Measurements from ENCODE around the gene VWA8. TPM values are rescaled to one million over a fixed set of nuclear protein-coding genes. Genes with fewer than 3 reads are reported as not detected.

VWA8 gene
- total RNA-seq, 4 donors from 2014 or later, result 27.1 to 39.7 (median 30.4) TPM

GRCh38 chr13:41919741-41920487, 41.0 kb downstream of the VWA8 start:
- intact Hi-C loops (cut with DNase I), result no loop called here

DNA sequence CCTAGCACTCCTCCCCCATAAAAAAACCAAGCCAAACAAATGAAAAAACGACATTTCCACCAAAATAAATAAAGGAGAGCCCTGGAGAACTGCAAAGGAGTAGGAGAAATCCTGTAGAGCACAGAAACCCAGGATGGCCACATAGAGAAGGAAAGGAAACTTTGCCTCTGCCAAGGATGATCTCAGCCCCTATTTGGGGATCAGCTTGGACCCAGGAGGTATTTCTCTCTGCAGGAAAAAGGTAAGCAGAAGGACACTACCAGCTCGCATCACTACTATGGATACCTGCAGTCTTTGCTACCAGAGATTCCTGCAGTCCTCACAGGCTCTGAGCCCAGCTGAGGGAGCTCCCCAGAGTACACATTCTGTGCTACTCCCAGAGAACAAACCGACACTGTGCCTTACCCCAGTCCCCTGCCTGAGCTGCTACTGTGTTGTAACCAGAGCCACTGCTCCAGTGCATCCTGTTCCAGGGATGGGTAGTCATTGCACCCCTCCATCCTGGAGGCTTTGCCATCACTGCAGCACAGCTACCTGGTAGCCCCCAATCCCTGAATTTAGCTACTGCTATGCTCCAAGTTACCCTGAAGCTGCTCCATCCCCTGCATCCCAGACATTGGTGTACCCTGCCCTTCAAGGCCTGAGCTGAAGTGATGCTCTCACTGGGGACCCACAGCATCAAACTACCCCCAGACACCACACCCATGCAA, 41.7 kb downstream of the VWA8 start:
- no peak overlapping the region for H3K27ac ChIP-seq
- no peaks in the 10 kb centered on the region for H3K27me3 ChIP-seq
- intact Hi-C loops (cut with DNase I), result no loop called here
- H3K36me3 ChIP-seq, result no peaks in the 10 kb centered on the region
- H3K4me3 ChIP-seq (replicated peaks in 1 of 3), result no peak overlapping the region
- H3K9me3 ChIP-seq, result no peaks in the 10 kb centered on the region
- WGBS, 2 donors, result 50 to 53% methylated on average over 2 to 3 of the region's 3 CpGs
- DNase-seq, result no peak
- H3K4me1 ChIP-seq, result no peaks in the 10 kb centered on the region
- TF ChIP-seq, protein P1, sequence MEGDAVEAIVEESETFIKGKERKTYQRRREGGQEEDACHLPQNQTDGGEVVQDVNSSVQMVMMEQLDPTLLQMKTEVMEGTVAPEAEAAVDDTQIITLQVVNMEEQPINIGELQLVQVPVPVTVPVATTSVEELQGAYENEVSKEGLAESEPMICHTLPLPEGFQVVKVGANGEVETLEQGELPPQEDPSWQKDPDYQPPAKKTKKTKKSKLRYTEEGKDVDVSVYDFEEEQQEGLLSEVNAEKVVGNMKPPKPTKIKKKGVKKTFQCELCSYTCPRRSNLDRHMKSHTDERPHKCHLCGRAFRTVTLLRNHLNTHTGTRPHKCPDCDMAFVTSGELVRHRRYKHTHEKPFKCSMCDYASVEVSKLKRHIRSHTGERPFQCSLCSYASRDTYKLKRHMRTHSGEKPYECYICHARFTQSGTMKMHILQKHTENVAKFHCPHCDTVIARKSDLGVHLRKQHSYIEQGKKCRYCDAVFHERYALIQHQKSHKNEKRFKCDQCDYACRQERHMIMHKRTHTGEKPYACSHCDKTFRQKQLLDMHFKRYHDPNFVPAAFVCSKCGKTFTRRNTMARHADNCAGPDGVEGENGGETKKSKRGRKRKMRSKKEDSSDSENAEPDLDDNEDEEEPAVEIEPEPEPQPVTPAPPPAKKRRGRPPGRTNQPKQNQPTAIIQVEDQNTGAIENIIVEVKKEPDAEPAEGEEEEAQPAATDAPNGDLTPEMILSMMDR (IDR thresholded peaks at IDR 0.05), result no peak
- no peak for TF ChIP-seq POLR2A (IDR thresholded peaks at IDR 0.05)

More at GRCh38 chr13:41919741-41920487, 41.0 kb downstream of the VWA8 start:
- no peak for TF ChIP-seq POLR2A (IDR thresholded peaks at IDR 0.05)
- TF ChIP-seq, protein P1 (IDR thresholded peaks at IDR 0.05), result no peak
- 82 to 94% methylated on average over 3 to 5 of the region's 5 CpGs for WGBS, 2 donors
- Histone ChIP-seq H3K9me3 (no peaks in the 10 kb centered on the region), H3K36me3 (no peaks in the 10 kb centered on the region), H3K4me3 (replicated peaks in 1 of 3) (no peak overlapping the region), H3K27ac (no peak overlapping the region), H3K27me3 (no peaks in the 10 kb centered on the region), H3K4me1 (no peaks in the 10 kb centered on the region)
- DNase-seq, result no peak

DNA sequence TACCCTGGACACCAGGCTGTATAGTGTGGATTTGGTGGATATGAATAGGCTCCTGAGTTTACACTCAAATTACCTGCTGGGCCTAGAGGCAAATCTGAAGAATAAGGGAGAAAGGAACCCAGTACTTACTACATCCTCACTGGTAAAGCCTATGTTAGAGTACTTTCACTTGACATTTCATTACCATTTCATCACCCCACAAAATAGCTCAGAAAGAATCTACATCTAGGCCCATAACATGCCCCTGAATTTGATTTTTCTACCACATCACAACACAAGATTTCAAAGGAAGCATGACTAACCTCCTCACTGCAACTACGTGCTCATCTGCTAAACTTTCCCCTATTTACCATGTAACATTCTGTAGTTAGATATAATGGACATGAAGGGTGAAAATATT, 43.3 kb downstream of the VWA8 start:
- WGBS, 2 donors, result 84 to 93% methylated on average over 1 of the region's 1 CpG
- Histone ChIP-seq H3K4me1 (no peaks in the 10 kb centered on the region), H3K27me3 (no peaks in the 10 kb centered on the region), H3K9me3 (no peaks in the 10 kb centered on the region), H3K36me3 (no peaks in the 10 kb centered on the region), H3K4me3 (replicated peaks in 1 of 3) (no peak overlapping the region), H3K27ac (no peak overlapping the region)
- intact Hi-C loops (cut with DNase I), result no loop called here
- no peak for DNase-seq
- TF ChIP-seq, protein P1 (IDR thresholded peaks at IDR 0.05), result no peak
- TF ChIP-seq POLR2A (IDR thresholded peaks at IDR 0.05), result no peak

DNA sequence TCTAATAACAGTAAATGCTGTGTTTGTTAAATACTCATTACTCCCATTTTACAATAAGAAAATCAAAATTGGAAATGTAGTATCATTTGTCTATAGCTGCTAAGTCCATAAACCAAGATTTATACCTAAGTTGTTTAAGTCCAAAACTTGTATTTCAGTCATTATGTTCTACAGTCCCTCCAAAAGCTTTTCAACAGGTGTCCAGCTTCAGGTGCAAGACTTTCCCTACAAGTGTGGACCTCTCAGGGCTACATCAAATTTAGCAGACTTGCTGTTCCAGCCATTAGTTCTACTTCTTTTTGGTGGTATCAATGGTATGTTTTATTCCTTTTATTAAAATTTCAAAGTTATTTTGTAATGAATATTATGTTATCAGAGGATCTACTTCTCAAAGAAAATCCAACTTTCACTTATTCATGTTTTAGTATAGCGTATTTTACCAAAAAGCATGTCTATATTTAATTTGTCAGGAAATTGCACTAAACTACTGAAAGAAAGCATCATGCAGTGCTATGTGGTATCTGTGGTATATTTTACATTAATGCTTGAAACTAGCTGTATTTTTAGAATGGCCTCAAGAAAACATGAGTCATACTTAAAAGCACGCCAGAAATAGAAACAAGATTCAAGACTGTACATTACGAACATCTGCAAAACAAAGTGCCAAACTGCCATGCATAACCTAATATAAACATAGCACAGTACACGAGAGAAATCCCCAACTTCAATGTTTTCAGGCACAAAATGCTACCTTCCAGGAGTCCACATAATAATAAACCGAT, 44.5 kb downstream of the VWA8 start:
- intact Hi-C loops (cut with DNase I), result no loop called here
- DNase-seq, result no peak
- Histone ChIP-seq H3K36me3 (no peaks in the 10 kb centered on the region), H3K4me1 (no peaks in the 10 kb centered on the region), H3K4me3 (replicated peaks in 1 of 3) (no peak overlapping the region), H3K9me3 (no peaks in the 10 kb centered on the region), H3K27ac (no peak overlapping the region), H3K27me3 (no peaks in the 10 kb centered on the region)
- WGBS, 2 donors, result 62 to 74% methylated on average over 5 of the region's 5 CpGs
- no peak for TF ChIP-seq POLR2A (IDR thresholded peaks at IDR 0.05)
- TF ChIP-seq, protein P1 (IDR thresholded peaks at IDR 0.05), result no peak

Measured in thyroid gland (tissue), 4 donors.